DOHH2 (cell line): ENCODE data around the gene IL18.

Experiments
- CTCF ChIP-seq: fragments of 200-600 bp; sonication (generic); IDR thresholded peaks from one replicate; pipeline ENCODE4 v1.5.1; 2014; ENCODE audit warnings: antibody characterized with exemption, mild to moderate bottlenecking, low read depth, low read length; ENCODE audit not compliant: poor library complexity, severe bottlenecking
- EZH2phosphoT487 ChIP-seq: fragments of 200-600 bp; sonication (generic); IDR thresholded peaks from 2 replicates; pipeline ENCODE4 v1.6.1; 2017; ENCODE audit warnings: borderline replicate concordance, mild to moderate bottlenecking, antibody characterized with exemption, low read length, moderate library complexity, mixed read lengths

- no peak for TF ChIP-seq CTCF
- no peak for TF ChIP-seq EZH2phosphoT487
Observed at GRCh38 chr11:112097734-112098528, 66.0 kb downstream of the IL18 start.
